Liver (tissue), 3 donors: ENCODE data around the gene SLC9B2.

Experiments used
- RXRA ChIP-seq, 2 donors: IDR thresholded peaks; 2 replicates each; pipeline ENCODE4 v1.6.1; 2017 to 2018; ENCODE audit warnings: antibody characterized with exemption in 2 of 2, mild to moderate bottlenecking in 1 of 2
- SP1 ChIP-seq: IDR thresholded peaks from 2 replicates; pipeline ENCODE4 v1.6.1; 2018; ENCODE audit warnings: antibody characterized with exemption, mild to moderate bottlenecking
- TF ChIP-seq, protein P1 (sequence below): fragments of 150-350 bp; IDR thresholded peaks from 2 replicates; pipeline ENCODE4 v1.5.1; 2017; ENCODE audit warnings: improper control_type of control experiment, low read depth, low read length; ENCODE audit not compliant: missing input control
- donor health status: healthy.
- donor health status: healthy.

DNA sequence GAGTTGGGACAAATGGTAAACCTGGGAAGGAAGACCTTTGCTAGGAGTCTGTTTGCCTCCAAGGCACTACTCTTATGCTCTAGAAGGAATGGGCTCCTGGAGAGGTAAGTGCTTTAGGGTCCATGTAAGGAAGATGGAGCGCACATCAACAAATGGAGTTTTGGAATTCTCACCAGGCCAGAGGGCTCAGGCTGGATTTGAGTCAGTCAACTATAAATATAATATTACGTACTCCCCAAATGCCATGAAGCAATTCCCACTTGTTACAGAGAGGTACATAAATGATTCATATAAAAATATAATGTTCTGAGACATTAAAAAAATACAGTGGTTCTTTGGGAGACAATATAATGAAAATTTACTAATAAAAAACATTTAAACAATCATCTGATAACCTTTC is 55.4 kb downstream of the SLC9B2 start:
- no peak for TF ChIP-seq RXRA (IDR thresholded peaks at IDR 0.05)
- TF ChIP-seq, protein P1, sequence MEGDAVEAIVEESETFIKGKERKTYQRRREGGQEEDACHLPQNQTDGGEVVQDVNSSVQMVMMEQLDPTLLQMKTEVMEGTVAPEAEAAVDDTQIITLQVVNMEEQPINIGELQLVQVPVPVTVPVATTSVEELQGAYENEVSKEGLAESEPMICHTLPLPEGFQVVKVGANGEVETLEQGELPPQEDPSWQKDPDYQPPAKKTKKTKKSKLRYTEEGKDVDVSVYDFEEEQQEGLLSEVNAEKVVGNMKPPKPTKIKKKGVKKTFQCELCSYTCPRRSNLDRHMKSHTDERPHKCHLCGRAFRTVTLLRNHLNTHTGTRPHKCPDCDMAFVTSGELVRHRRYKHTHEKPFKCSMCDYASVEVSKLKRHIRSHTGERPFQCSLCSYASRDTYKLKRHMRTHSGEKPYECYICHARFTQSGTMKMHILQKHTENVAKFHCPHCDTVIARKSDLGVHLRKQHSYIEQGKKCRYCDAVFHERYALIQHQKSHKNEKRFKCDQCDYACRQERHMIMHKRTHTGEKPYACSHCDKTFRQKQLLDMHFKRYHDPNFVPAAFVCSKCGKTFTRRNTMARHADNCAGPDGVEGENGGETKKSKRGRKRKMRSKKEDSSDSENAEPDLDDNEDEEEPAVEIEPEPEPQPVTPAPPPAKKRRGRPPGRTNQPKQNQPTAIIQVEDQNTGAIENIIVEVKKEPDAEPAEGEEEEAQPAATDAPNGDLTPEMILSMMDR, result no peak
- TF ChIP-seq SP1, result no peak
